Type B pancreatic cell (in vitro differentiated cells): ENCODE data around the gene CRIP2. TPM values are rescaled to one million over a fixed set of nuclear protein-coding genes. Genes with fewer than 3 reads are reported as not detected.

Experiments
- DNase-seq: peaks from one replicate; pipeline ENCODE4 v3.0.0; 2021; ENCODE audit warnings: mixed read lengths; ENCODE audit not compliant: unreplicated experiment; ENCODE audit errors: extremely low spot score
- H3K27ac Mint-ChIP-seq: 2 replicates; pipeline ENCODE4 v1.8.0; 2021; ENCODE audit warnings: mild to moderate bottlenecking, mixed read lengths
- H3K27me3 Mint-ChIP-seq: 2 replicates; pipeline ENCODE4 v1.8.0; 2021; ENCODE audit warnings: mixed read lengths
- H3K36me3 Mint-ChIP-seq: 2 replicates; pipeline ENCODE4 v1.8.0; 2021; ENCODE audit warnings: mixed read lengths
- H3K4me1 Mint-ChIP-seq: one replicate; pipeline ENCODE4 v1.8.0; 2021; ENCODE audit warnings: mixed read lengths; ENCODE audit not compliant: unreplicated experiment
- H3K4me3 Mint-ChIP-seq: 2 replicates; pipeline ENCODE4 v1.8.0; 2021; ENCODE audit warnings: mild to moderate bottlenecking, mixed read lengths
- H3K9me3 Mint-ChIP-seq: 2 replicates; pipeline ENCODE4 v1.8.0; 2021; ENCODE audit warnings: mixed read lengths
- total RNA-seq: library from RNA; stranded (reverse); gene quantifications from 2 replicates; pipeline ENCODE4 v1.2.1, GENCODE V29; 2021; ENCODE audit warnings: low replicate concordance
- TF ChIP-seq, protein P1 (sequence below): fragments of 200-600 bp; sonication (generic); conservative IDR thresholded peaks from 2 replicates; pipeline ENCODE4 v1.5.0; 2021; ENCODE audit warnings: antibody characterized with exemption, mild to moderate bottlenecking

Gene CRIP2
- total RNA-seq, 1 donor from 2014 or later = 20.3 TPM

DNA sequence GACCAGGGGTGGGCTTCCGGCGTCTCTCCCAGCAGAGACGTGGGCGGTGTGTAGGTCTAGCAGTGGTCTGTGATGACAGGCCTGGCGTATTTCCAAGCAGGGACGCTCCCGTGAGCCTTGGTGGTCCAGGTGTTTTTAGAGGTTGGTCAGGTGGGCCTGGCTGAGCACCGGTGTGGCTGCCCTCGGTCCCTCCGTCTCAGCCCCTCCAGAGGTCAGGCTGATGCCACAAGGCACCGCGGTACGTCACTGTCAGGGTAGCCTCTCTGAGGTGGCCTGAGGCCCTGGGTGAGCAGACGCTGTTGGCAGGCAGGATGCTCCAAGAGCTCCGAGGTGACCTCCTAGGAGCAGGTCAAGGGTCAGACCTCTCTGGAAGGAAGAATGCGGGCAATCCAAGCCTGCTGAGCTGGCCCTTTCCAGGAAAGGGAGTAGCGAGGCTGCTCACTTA lies 41.4 kb upstream of the CRIP2 start:
- no peaks in the 10 kb centered on the region for H3K27me3 Mint-ChIP-seq
- H3K4me3 Mint-ChIP-seq = no peak overlapping the region
- no peaks in the 10 kb centered on the region for H3K4me1 Mint-ChIP-seq
- TF ChIP-seq, protein P1, sequence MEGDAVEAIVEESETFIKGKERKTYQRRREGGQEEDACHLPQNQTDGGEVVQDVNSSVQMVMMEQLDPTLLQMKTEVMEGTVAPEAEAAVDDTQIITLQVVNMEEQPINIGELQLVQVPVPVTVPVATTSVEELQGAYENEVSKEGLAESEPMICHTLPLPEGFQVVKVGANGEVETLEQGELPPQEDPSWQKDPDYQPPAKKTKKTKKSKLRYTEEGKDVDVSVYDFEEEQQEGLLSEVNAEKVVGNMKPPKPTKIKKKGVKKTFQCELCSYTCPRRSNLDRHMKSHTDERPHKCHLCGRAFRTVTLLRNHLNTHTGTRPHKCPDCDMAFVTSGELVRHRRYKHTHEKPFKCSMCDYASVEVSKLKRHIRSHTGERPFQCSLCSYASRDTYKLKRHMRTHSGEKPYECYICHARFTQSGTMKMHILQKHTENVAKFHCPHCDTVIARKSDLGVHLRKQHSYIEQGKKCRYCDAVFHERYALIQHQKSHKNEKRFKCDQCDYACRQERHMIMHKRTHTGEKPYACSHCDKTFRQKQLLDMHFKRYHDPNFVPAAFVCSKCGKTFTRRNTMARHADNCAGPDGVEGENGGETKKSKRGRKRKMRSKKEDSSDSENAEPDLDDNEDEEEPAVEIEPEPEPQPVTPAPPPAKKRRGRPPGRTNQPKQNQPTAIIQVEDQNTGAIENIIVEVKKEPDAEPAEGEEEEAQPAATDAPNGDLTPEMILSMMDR = no peak
- peaks cover 30% of the 10 kb centered on the region for H3K36me3 Mint-ChIP-seq
- no peak for DNase-seq
- no peak overlapping the region for H3K27ac Mint-ChIP-seq
- H3K9me3 Mint-ChIP-seq = peaks cover 4% of the 10 kb centered on the region

DNA sequence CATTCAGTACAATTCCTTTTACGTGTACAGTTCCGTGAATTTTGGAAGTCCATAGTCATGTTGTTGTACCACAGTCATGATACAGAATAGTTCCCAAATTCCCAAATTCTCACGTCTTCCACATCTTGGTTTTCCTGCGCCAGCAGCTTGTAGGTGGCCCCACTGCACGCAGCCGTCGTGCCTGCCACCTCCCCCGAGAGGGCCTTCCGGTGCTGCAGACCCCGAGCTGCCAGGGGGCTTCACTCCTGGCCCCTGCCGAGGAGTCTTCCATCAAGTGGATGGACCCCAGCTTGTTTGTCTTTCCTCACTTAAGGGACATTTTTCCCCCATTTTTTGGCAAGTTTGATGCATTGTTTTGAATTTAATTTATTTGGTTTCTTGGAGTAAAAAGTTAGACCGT lies 38.2 kb upstream of the CRIP2 start:
- no peaks in the 10 kb centered on the region for H3K9me3 Mint-ChIP-seq
- no peak overlapping the region for H3K4me3 Mint-ChIP-seq
- TF ChIP-seq, protein P1 = no peak
- peaks cover 13% of the 10 kb centered on the region for H3K36me3 Mint-ChIP-seq
- DNase-seq = no peak
- H3K4me1 Mint-ChIP-seq = no peaks in the 10 kb centered on the region
- no peak overlapping the region for H3K27ac Mint-ChIP-seq
- H3K27me3 Mint-ChIP-seq = no peaks in the 10 kb centered on the region

DNA sequence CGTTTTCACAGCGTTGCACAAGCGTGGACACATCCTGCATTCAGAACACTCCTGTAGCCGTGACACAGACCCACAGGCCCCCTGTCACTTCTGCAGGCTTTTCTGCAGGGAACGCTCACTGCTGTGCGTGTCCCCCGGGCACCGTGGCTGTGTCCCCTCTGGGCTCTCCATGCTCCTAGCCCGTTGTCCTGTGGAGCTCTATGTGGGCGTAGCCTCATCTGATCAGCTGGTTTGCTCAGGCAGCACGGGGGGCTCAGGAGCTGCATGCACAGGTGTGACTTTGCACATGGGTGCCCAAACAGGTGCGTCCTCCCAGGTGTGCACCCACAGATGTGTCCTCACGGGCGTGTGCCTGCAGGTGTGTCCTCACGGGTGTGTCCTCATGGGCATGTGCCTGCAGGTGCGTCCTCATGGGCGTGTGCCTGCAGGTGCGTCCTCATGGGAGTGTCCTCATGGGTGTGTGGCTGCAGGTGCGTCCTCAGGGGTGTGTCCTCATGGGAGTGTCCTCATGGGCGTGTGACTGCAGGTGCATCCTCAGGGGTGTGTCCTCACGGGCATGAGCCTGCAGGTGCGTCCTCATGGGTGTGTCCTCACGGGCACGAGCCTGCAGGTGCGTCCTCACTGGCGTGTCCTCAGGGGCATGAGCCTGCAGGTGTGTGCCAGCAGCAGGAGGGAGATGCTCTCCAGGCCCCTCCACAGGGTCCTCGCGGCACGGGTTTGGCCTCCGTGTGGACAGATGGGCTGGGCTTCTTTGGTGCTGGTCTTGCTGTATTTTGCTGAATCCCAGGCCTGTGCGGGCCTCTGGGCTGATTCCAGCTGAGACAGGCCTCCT lies 37.5 kb upstream of the CRIP2 start:
- Mint-ChIP-seq H3K27ac (no peak overlapping the region), H3K4me1 (peaks cover 4% of the 10 kb centered on the region), H3K27me3 (no peaks in the 10 kb centered on the region)

DNA sequence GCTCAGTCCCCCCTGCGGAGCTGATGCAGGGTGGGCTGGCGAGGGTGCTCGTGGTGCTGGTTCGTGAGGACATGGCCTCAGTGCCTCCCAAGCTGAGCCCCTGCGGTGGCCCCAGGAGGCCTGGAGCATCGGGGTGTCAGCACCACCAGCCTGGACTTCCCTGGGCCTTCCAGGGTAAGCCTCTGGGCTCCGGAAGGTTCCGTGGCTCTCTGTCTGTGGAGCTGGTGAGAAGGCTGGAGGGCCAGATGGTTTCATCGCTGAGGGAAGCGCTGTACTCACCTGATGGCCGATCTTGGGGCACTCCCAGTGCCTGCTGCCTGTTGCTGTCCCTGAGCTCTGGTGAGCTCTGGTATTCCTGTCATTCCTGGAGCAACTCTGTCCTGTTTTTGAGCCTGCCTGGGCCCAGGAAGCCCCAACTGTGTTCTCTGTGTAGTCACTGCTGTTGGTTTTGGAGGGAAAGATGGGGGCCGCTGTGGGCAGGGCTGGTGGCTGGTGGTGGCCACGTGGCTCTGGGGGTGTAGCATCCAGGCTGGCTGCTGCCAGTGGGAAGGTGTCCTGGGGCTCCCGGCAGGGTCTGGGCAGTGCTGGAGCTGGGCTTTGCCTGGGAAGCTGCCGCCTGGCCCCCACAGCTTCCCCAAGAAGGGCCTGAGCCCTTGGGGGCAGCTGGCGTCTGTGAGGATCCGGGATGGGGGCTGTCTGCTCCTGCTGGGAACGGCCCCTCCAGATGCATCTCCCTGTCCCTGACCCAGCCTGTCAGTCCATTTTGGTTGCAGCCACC lies 36.7 kb upstream of the CRIP2 start:
- Mint-ChIP-seq H3K27me3 (no peaks in the 10 kb centered on the region), H3K4me3 (no peak overlapping the region), H3K4me1 (peaks cover 4% of the 10 kb centered on the region), H3K9me3 (no peaks in the 10 kb centered on the region), H3K36me3 (peaks cover 13% of the 10 kb centered on the region), H3K27ac (no peak overlapping the region)
- TF ChIP-seq, protein P1 = no peak
- DNase-seq = no peak

More for the DNA sequence above, 37.5 kb upstream of the CRIP2 start:
- no peak for DNase-seq
- H3K36me3 Mint-ChIP-seq = peaks cover 13% of the 10 kb centered on the region
- H3K4me3 Mint-ChIP-seq = no peak overlapping the region
- TF ChIP-seq, protein P1 = no peak
- H3K9me3 Mint-ChIP-seq = no peaks in the 10 kb centered on the region

DNA sequence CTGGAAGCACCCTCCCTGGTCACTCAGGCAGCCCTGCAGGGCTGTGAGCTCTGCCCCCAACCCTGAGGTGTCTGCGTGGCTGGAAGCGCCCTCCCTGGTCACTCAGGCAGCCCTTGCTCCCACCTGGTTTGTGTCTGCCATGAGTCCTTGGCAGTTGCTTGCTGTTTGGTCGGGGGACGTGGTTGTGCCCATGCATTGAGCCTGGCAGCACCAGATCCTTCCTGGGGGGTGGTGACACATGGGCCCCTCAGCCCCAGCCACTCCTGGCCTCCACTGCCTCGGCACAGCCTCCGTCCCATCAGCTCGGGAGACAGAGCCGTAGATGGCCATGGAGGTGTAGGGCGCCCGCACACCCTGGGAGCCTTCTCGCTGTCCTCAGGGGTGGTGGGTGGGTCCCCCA lies 35.4 kb upstream of the CRIP2 start:
- DNase-seq = no peak
- TF ChIP-seq, protein P1 = no peak
- Mint-ChIP-seq H3K27ac (no peak overlapping the region), H3K27me3 (no peaks in the 10 kb centered on the region), H3K36me3 (peaks cover 13% of the 10 kb centered on the region), H3K9me3 (no peaks in the 10 kb centered on the region), H3K4me1 (peaks cover 4% of the 10 kb centered on the region), H3K4me3 (no peak overlapping the region)
